CD4-positive, alpha-beta T cell treated with Interleukin-12 subunit alpha and Interleukin-12 subunit beta, for 1 hour (primary cell): ENCODE measurements around the gene OXER1.
"Not testable (repeated sequence)": the region's sequence is repeated elsewhere in the genome, so short reads cannot be mapped to it uniquely, and the experiment has no call there.

Experiments used
- DNase-seq: peaks from one replicate; pipeline ENCODE4 v3.0.0-alpha.2; 2020

Gene OXER1

GRCh38 chr2:42747422-42747821 lies 16.5 kb downstream of the OXER1 start:
- DNase-seq = no peak

GRCh38 chr2:42744545-42745082 lies 19.3 kb downstream of the OXER1 start:
- no peak for DNase-seq

GRCh38 chr2:42743659-42743990 lies 20.3 kb downstream of the OXER1 start:
- no peak for DNase-seq

GRCh38 chr2:42742740-42743658 lies 20.9 kb downstream of the OXER1 start:
- no peak for DNase-seq

GRCh38 chr2:42741140-42741539 lies 22.8 kb downstream of the OXER1 start:
- no peak for DNase-seq

- no peak for DNase-seq
Observed at GRCh38 chr2:42736598-42737322, 27.2 kb downstream of the OXER1 start.

- DNase-seq = no peak
Observed at GRCh38 chr2:42733852-42734251, 30.1 kb downstream of the OXER1 start.

- not testable (repeated sequence) for DNase-seq
Observed at GRCh38 chr2:42731316-42731715, 32.6 kb downstream of the OXER1 start.

GRCh38 chr2:42726680-42727079 lies 37.3 kb downstream of the OXER1 start:
- no peak for DNase-seq

GRCh38 chr2:42725657-42726056 lies 38.3 kb downstream of the OXER1 start:
- DNase-seq = no peak

GRCh38 chr2:42724886-42725285 lies 39.0 kb downstream of the OXER1 start:
- DNase-seq = no peak

- no peak for DNase-seq
Observed at GRCh38 chr2:42723465-42723864, 40.5 kb downstream of the OXER1 start.

- DNase-seq = peak; percentile 17
Observed at GRCh38 chr2:42722320-42723190, 41.4 kb downstream of the OXER1 start.

- no peak for DNase-seq
Observed at GRCh38 chr2:42721898-42722297, 42.0 kb downstream of the OXER1 start.

GRCh38 chr2:42714686-42715085 lies 49.2 kb downstream of the OXER1 start:
- no peak for DNase-seq

- no peak for DNase-seq
Observed at GRCh38 chr2:42713920-42714319, 50.0 kb downstream of the OXER1 start.

- DNase-seq = no peak
Observed at GRCh38 chr2:42712934-42713333, 51.0 kb downstream of the OXER1 start.
